Activated CD4-positive, alpha-beta T cell treated with anti-CD3 and anti-CD28 coated beads, Interleukin-2, amount 50 U/mL, for 4 hours (primary cell): ENCODE results near the gene PRDX2.
"Not testable (repeated sequence)": the region's sequence is repeated elsewhere in the genome, so short reads cannot be mapped to it uniquely, and the experiment has no call there.

Experiments used
- DNase-seq, 2 experiments: peaks; one replicate each; pipeline ENCODE4 v3.0.0-alpha.2; 2020

PRDX2 gene

DNA sequence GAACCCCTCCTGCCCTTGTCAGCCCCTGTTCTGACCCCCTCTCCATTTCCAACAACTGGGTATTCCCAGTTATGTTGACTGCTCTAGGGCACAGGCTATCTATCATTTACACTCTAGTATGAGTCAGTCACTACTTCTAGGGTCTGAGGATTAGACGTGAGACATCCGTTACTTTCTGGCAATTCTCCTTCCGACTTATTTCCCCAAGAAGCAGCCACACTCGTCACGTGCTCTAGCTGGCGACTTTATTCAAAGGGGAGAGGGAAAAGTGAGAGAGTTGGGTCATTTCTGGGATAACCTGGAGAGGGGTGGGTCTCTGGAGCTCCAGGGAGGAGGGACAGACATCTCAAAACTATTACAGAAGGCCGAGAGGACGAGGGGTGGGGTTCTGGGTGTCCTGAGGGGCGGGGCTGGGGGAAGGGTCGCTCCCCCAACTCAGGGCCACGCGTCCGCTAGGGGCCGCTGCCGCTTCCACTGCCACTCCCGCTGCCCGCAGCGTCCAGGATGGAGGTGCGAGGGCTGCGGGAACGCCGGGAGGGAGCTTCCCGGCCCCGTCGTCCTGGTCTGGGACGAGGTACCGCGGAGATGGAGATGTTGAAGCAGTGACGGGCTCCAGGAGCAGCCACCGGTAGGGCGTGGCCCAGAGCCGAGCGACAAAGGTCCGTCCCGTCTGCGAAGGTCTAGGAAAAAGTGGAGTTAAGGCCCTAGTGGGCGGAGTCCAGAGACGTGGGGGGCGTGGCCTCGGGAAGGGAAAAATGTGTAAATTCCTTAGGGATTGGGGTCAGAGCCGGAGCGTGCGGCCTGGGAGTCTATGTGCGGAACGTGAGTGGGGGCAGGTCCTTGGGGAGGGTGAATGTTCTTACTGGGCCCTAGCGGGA, 23.9 kb upstream of the PRDX2 start:
- DNase-seq = no peak

DNA sequence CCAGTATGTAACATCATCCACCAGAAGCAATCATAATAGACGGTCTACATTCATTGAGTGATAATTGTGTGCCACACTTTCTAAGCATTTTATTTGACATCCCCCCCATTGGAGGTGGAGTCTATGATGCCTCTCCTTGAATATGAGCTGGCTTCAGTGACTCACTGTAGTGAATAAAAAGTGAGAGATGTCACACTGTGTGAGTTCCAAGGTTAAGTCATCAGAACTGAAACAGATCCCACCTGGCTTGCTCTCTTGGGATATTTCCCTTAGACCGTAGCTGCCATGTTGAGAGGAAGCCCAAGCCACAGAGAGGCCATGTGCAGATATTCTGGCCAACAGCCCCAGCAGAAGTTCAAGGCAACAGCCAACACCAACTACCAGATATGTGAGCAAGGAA, 20.2 kb upstream of the PRDX2 start:
- no peak for DNase-seq

DNA sequence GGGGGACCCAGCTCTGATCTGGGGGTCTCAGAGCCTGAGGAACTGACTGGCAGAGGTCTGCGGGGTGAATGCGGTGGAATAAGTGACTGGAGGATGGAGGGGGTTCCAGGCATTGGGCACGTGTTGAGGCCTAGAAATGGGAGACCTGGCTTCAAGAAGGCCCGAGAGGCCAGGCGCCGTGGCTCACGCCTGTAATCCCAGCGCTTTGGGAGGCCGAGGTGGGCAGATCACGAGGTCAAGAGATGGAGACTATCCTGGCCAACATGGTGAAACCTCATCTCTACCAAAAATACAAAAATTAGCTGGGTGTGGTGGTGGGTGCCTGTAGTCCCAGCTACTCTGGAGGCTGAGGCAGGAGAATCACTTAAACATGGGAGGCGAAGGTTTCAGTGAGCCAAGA, 16.2 kb upstream of the PRDX2 start:
- DNase-seq = not testable (repeated sequence)

DNA sequence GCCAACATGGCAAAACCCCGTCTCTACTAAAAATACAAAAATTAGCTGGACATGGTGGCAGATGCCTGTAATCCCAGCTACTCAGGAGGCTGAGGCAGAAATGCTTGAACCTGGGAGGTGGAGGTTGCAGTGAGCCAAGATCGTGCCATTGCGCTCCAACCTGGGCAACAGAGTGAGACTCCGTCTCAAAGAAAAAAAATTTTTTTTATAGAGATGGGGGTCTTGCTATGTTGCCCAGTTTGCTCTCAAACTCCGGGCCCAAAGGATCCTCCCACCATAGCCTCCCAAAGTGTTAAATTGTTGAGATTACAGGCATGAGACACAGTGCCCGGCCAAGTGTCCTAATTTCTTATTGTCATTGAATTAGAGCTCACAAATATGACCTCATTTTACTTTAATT, 15.6 kb upstream of the PRDX2 start:
- not testable (repeated sequence) for DNase-seq

DNA sequence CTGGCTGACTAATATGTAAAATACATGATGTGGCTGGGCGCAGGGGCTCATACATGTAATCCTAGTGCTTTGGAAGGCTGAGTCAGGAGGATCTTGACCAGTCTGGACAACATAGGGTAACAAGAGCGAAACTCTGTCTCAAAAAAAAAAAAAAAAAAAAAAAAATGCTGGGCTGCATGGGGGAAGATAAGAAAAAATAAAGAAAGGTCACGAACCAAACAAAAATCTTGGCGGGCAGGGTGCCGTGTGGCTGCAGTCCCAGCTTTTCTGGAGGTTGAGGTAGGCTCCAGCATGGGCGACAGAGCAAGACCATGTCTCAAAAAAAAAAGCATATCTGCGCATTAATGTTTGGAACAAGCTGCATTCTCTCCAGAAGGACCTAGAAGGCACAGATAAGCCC, 13.5 kb upstream of the PRDX2 start:
- no peak for DNase-seq

DNA sequence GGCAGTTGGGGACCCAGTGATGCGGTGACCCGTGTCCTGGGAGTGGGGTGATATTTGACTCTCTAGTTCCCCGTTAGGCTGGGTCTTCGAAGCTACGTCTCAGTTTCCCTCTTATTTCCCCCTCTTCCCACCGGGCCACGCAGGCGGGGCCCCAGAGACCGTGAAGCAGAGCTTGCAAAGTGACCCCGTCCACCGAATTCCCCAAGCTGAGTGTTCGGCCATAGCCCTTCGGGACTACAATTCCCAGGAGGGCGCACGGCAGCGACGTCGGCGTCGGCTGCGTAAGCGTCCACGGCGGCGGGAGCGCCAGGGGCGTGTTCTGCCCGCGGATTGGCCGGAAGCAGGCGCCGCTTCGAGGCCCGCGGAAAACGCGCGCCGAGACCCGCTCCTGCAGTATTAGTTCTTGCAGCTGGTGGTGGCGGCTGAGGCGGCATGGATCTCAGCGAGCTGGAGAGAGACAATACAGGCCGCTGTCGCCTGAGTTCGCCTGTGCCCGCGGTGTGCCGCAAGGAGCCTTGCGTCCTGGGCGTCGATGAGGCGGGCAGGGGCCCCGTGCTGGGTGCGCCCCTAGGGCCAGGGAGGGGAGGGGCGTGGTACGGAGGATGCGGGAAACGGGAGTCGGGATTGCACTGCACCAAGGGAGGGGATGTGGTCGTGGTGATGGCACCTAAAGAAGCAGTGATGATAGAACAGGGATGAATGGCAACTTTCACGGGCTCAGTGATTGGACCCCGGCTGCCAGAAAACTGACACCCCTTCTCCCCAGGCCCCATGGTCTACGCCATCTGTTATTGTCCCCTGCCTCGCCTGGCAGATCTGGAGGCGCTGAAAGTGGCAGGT, 4.9 kb upstream of the PRDX2 start, which contains the start of gene RNASEH2A:
Gene RNASEH2A, plus strand, starts transcription at position 343 of the 840 bp plus-strand sequence. Its CDS starts 90 bp downstream, at position 433.
- peak; percentile 78 to 80 for DNase-seq

DNA sequence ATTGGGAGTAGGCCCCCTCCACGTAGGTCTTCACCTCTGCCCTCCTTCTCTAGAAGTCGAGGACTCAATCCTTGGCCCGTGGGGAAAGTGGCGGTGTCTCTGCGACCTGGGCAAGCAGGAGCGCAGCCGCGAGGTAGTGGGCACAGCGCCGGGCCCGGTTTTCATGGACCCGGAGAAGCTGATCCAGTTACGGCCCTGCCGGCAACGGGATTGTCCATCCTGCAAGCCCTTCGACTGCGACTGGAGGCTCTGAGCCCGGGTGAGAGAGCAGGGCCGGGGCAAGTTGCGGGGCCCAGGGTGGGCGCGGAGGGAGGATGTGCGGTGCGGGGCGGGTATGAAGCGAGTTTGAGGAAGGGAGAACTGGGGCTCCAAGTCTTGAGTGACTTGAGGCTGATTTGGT, 2.5 kb upstream of the PRDX2 start:
- no peak for DNase-seq

DNA sequence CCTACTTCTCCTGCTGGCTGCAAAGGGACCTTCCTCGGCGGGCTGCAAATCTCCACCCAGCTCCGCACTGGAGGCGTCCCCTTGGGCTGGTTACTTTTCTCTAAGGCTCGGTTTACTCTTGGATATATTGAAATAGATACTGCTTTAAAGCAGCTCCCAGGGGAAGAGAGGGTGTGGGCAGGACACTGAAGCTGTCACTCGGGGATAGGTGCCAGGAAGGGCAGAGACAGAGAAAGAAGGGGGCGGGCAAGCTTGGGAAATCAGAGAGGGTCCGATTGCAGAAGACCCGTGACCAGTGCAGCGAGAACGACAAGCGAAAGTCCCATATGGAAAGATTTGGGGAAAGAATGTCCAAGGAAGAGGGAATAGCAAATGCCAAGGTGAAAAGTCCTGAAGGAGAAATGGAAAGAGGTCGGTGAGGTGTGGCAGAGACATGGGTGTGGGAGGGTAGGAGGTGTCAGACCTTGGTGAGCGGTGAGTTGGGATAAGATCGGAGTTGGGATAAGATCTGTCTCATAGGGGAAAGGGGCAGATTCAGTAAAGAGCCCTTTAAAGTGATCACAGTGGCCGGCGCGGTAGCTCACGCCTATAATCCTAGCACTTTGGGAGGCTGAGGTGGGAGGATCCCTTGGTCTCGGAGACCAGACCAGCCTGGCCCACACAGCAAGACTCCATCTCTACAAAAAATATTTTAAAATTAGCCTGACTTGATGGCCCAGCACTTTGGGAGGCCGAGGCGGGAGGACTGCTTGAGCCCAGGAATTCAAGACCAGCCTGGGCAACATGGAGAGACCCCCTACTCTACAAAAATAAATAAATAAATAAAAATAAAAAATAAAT, 887 bp upstream of the PRDX2 start:
- DNase-seq = no peak

DNA sequence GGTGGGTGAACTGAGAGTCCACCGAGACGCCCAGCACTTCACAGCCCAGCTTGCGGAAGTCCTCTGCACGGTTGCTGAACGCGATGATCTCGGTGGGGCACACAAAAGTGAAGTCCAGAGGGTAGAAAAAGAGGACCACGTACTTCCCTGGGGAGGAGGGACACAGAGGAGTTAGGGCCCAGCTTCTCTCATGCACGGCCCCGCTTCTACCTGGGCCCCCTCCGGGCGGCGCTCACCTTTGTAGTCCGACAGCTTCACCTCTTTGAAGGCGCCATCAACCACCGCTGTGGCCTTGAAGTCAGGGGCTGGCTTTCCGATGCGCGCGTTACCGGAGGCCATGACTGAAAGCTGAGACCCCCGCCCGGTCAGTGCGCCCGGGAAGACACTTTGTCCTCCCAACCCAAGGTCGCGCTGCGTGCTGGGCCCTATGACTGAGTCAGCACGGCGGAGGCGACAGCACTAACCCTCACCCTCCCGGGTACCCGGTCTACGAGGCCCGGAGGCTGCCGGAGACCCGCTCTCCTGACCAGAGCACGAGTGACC, 606 bp downstream of the PRDX2 start:
- DNase-seq = no peak

DNA sequence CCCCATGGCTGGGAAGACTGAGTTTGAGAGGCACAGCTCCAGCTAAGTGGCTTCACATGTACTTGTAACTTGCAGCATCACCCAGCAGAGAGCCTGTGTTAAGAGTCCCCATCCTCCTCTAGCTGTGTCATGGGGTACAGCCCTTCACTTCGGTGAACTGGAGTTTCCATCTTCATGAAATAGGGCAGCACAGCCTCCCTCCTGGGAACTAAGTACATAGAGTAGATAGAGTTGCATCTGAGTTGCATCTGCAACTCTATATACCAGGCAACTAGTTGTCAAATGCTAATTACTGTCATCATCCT, 1.2 kb downstream of the PRDX2 start:
- no peak for DNase-seq

DNA sequence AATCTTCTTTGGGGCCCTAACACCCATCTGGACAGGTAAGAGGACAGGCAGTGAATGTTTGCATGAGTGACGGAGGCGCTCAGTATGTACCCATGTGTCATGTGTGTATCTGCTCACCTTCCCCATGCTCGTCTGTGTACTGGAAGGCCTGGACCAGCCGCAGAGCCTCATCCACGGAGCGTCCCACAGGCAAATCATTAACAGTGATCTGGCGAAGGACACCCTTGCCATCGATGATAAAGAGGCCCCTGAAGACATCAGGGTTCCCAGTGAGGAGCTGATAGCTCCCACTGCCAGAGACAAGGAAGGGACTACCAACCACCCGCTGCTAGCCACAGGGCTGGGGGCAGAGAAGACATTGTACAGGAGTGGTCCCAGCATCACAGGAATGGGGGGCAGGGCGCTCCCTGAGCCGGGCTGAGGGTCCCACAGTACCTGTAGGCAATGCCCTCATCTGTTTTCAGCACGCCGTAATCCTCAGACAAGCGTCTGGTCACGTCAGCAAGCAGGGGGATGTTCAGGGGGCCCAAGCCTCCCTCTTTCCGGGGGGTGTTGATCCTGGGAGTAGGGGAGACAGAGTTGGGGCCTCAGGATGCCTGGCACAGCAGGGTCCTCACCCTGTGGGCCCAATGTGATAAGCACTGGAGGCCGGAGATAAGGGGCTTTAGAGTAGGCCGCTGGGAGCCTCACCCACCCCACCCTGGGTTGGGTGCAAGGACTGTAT, 1.7 kb downstream of the PRDX2 start:
- no peak for DNase-seq

DNA sequence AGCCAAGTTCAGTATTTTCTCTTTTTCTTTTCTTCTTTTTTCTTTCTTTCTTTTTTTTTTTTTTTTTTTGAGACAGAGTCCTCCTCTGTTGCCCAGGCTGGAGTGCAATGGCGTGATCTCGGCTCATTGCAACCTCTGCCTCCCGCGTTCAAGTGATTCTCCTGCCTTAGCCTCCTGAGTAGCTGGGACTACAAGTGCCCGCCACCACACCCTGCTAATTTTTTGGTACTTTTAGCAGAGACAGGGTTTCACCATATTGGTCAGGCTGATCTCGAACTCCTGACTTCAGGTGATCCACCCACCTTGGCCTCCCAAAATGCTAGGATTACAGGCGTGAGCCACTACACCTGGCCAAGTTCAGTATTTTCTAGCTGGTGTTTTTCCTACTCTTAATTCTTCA, 4.0 kb downstream of the PRDX2 start:
- DNase-seq = not testable (repeated sequence)

DNA sequence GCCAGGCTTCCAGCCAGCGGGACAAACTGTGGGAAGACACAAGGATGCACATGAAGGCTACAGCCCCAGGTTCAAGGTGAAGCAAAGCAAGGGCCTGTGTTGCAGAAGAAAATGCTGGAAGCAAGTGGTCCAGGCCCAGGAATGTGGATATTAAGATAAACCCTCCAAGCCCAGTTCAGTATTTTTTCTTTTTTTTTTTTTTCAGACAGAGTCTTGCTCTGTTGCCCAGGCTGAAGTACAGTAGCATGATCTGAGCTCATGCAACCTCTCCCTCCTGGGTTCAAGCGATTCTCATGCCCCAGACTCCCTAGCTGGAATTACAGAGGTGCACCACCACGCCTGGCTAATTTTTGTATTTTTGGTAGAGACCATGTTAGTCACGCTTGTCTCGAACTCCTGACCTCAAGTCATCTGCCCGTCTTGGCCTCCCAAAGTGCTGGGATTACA, 4.4 kb downstream of the PRDX2 start:
- DNase-seq = no peak

DNA sequence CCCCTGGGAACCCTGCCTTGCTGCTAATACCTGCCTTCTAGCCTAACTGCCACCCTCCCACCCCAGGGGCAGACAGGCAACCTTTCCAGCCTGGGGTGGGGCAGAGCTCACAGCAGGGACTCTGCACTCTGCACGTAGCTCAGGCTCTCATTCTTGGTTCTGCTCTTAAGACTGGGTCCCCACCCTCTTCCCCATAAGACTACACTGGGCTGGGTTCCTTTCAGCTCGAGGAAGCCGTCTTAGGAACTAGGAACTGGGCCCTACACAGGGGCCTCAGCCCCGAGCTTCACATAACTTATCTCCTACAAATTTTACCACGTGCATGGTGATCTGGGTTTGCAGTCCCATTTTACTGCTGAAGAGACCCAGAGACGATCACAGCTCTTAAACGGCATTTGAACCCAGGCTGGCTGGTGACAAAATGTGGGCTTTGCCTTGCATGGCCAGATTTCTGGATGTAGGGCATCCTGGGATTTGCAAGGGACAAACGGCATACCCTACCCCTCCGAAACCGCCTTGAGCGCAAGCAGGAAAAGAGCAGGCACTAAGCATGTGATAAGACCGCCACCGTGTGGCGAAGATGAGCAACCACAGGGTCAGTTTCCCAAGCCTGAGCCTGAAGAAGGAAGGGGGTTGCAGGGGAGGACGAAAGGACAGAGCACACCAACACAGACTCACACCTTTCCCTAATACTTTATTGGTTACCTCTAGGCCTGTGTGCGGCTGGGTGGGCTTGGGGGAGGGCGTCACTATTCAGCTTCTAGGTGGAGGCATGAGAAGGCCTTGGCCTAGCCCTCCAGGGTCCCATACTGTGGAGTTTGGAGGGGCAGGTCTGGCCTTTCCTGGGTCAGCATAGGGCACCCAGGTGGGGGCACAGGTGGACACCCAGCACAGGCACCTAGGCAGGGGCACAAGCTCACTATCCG, 5.2 kb downstream of the PRDX2 start:
- DNase-seq = peak; percentile 66 to 70

DNA sequence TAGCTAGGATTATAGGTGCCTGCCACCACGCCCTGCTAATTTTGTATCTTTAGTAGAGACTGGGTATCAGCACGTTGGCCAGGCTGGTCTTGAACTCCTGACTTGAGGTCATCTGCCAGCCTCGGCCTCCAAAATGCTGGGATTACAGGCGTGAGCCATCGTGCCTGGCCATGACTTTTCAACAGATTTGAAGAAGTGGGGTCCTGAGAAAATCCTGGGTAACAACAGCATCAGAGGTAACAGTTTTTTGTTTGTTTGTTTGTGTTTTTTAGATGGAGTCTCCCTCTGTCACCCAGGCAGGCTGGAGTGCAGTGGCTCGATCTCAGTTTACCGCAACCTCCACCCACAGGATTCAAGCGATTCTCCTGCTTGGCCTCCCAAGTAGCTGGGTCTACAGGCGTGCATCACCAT, 6.6 kb downstream of the PRDX2 start:
- no peak for DNase-seq

DNA sequence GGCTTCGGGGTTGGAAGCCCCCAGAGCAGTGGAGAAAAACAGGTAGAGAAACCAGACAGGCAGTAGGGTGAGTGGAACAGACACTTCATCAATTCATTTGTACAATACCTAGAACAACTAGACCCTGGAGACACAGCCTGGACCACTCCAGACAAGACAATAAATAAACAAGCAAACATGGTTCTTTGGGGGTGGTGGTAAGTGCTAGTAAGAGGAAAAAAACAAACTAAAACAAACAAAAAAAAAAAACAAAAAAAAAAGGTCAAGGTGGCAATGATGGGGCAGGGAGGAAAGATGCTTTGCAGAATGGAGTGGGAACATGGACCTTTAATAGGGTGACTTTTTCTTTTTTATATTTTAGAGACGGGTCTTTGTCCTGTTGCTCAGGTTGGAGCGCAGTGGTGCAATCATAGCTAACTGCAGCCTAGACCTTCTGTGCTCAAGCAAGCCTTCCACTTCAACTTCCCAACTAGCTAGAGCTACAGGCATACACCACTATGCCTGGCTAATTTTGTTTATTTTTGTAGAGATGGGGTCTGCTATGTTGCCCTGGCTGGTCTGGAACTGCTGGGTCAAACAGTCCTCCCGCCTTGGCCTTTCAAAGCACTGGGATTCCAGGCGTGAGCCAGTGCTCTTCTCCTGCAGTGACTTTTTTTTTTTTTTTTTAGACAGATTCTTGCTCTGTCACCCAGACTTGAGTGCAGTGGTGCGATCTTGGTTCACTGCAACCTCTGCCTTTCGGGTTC, 7.2 kb downstream of the PRDX2 start:
- no peak for DNase-seq

DNA sequence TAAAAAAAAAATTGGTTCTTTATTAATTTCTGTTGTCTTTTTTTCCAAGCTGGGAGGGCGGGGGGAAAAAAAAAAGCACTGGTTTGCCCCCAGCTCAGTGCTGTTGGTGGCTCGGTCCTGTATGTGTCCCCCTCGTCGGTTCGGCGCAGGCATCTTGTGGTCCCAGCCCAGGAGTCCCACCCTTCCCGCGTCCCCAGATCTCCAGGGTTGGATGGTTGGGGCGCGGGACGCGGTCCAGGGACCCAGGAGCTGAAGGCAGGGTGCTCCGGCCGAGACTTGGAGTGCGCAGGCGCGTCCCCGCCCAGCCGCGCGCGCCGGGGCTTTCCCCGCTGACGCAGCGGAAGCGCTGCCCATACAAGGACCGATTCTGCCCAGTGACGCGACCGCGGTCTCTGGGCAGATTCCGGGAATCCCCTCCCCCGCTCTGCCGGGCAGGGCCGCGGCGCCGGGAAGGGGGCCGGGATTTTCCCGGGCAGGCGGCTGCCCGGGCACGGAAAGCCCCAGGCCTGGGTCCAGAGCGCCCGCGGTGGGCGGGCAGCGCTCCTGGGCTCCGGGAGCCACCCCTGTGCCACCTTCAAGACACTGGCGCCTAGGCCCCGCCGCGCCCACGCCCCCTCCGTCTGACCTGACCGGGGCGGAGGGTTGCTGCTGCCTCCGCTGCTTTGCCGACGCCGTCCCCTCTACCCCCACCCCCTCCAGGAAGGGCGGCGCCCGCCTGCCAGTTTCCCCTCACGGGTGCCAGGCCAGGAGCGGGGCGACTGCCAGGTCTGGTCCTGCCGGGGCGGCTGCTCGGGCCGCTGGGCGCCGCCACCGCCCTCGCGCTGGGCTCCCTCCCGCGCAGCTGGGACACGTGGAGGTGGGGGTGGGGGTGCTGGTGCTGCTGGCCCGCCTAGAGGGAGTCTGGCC, 8.1 kb downstream of the PRDX2 start:
- peak; percentile 92 to 95 for DNase-seq

DNA sequence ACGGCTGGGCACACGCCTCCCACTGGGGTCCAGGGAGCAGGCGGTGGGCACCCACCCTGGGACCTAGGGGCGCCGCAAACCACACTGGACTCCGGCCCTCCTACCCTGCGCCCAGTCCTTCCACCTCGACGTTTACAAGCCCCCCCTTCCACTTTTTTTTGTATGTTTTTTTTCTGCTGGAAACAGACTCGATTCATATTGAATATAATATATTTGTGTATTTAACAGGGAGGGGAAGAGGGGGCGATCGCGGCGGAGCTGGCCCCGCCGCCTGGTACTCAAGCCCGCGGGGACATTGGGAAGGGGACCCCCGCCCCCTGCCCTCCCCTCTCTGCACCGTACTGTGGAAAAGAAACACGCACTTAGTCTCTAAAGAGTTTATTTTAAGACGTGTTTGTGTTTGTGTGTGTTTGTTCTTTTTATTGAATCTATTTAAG, 8.7 kb downstream of the PRDX2 start:
- DNase-seq = no peak
